SK-MEL-5 (cell line): ENCODE data around the gene CREBL2. TPM values are rescaled to one million over a fixed set of nuclear protein-coding genes. Genes with fewer than 3 reads are reported as not detected.
"Not testable (repeated sequence)": the region's sequence is repeated elsewhere in the genome, so short reads cannot be mapped to it uniquely, and the experiment has no call there.

ENCODE experiments used
- DNase-seq: peaks from one replicate; pipeline ENCODE4 v3.0.0-alpha.2; 2016; ENCODE audit warnings: low read depth, low spot score
- in situ Hi-C: cut with HindIII; loops from 2 replicates; pipeline ENCODE4 v1.10.0; 2016; ENCODE audit warnings: low sequenced_read_pairs, high pct_unique_total_duplicates, low pct_unique_long_range_greater_than_20kb
- total RNA-seq: library from RNA; depleted of rRNA; stranded (reverse); fragments of >200 nt; shearing (Covaris generic); gene quantifications from 2 replicates; pipeline ENCODE4 v1.2.3, GENCODE V29; 2014

The CREBL2 gene
- total RNA-seq, 1 experiment from 2014 or later: 72.5 TPM

- DNase-seq, in situ Hi-C loops: not testable (repeated sequence)
Observed at GRCh38 chr12:12652704-12653103, 41.0 kb downstream of the CREBL2 start.

GRCh38 chr12:12653922-12654321 lies 42.2 kb downstream of the CREBL2 start:
- in situ Hi-C loops: no loop called here

GRCh38 chr12:12654691-12655460 lies 43.2 kb downstream of the CREBL2 start:
- in situ Hi-C loops: no loop called here
- DNase-seq: peak; percentile 26

More at GRCh38 chr12:12653922-12654321, 42.2 kb downstream of the CREBL2 start:
- DNase-seq: no peak

- in situ Hi-C loops: no loop called here
- DNase-seq: no peak
Observed at GRCh38 chr12:12660201-12660600, 48.5 kb downstream of the CREBL2 start.

GRCh38 chr12:12661086-12661856 lies 49.6 kb downstream of the CREBL2 start:
- in situ Hi-C loops: no loop called here
- DNase-seq: peak; percentile 35

GRCh38 chr12:12663644-12664294 lies 52.1 kb downstream of the CREBL2 start:
- in situ Hi-C loops: no loop called here
- no peak for DNase-seq

- in situ Hi-C loops: no loop called here
- DNase-seq: no peak
Observed at GRCh38 chr12:12665194-12665593, 53.5 kb downstream of the CREBL2 start.

GRCh38 chr12:12668005-12668404 lies 56.3 kb downstream of the CREBL2 start:
- in situ Hi-C loops: no loop called here
- DNase-seq: no peak

GRCh38 chr12:12669020-12669419 lies 57.3 kb downstream of the CREBL2 start:
- in situ Hi-C loops: no loop called here
- DNase-seq: no peak

GRCh38 chr12:12671850-12672660 lies 60.4 kb downstream of the CREBL2 start:
- no peak for DNase-seq
- in situ Hi-C loops: no loop called here

GRCh38 chr12:12673296-12673695 lies 61.6 kb downstream of the CREBL2 start:
- in situ Hi-C loops: no loop called here
- DNase-seq: no peak

GRCh38 chr12:12676605-12677004 lies 64.9 kb downstream of the CREBL2 start:
- in situ Hi-C loops: no loop called here
- no peak for DNase-seq

- in situ Hi-C loops: no loop called here
- DNase-seq: no peak
Observed at GRCh38 chr12:12681061-12681765, 69.5 kb downstream of the CREBL2 start.

- no peak for DNase-seq
- in situ Hi-C loops: no loop called here
Observed at GRCh38 chr12:12682284-12682683, 70.6 kb downstream of the CREBL2 start.

- in situ Hi-C loops: no loop called here
Observed at GRCh38 chr12:12683136-12683697, 71.5 kb downstream of the CREBL2 start.

GRCh38 chr12:12683725-12684124 lies 72.0 kb downstream of the CREBL2 start:
- in situ Hi-C loops: no loop called here
- DNase-seq: peak; percentile 49

More at GRCh38 chr12:12683136-12683697, 71.5 kb downstream of the CREBL2 start:
- DNase-seq: no peak
